Endothelial cell (in vitro differentiated cells): ENCODE results near the gene STK32C. TPM values are rescaled to one million over a fixed set of nuclear protein-coding genes. Genes with fewer than 3 reads are reported as not detected.

Experiments used
- DNase-seq: peaks from one replicate; pipeline ENCODE4 v3.0.0; 2021; ENCODE audit warnings: low spot score
- H3K27ac Mint-ChIP-seq: one replicate; pipeline ENCODE4 v1.8.0; 2021; ENCODE audit warnings: mixed read lengths, inconsistent platforms; ENCODE audit not compliant: unreplicated experiment
- H3K27me3 Mint-ChIP-seq: one replicate; pipeline ENCODE4 v1.8.0; 2021; ENCODE audit warnings: mild to moderate bottlenecking, moderate library complexity, mixed read lengths, inconsistent platforms; ENCODE audit not compliant: unreplicated experiment
- H3K36me3 Mint-ChIP-seq: one replicate; pipeline ENCODE4 v1.8.0; 2021; ENCODE audit warnings: mild to moderate bottlenecking, low read depth, mixed read lengths, inconsistent platforms; ENCODE audit not compliant: unreplicated experiment
- H3K4me1 Mint-ChIP-seq: one replicate; pipeline ENCODE4 v1.8.0; 2021; ENCODE audit warnings: mild to moderate bottlenecking, mixed read lengths, inconsistent platforms; ENCODE audit not compliant: unreplicated experiment
- H3K4me3 Mint-ChIP-seq: one replicate; pipeline ENCODE4 v1.8.0; 2021; ENCODE audit warnings: mild to moderate bottlenecking, mixed read lengths, inconsistent platforms; ENCODE audit not compliant: unreplicated experiment
- H3K9me3 Mint-ChIP-seq: one replicate; pipeline ENCODE4 v1.8.0; 2021; ENCODE audit warnings: mixed read lengths, inconsistent platforms; ENCODE audit not compliant: unreplicated experiment
- CTCF ChIP-seq: fragments of 200-600 bp; sonication (generic); IDR thresholded peaks from one replicate; pipeline ENCODE4 v1.5.0; 2021; ENCODE audit warnings: antibody characterized with exemption; ENCODE audit not compliant: unreplicated experiment
- total RNA-seq: library from RNA; stranded (reverse); fragmentation: NEBNext Ultra II Directional; extraction: Animal tissue kit (Norgen Biotek cat#: 25700); gene quantifications from one replicate; pipeline ENCODE4 v1.2.1, GENCODE V29; 2021; ENCODE audit not compliant: unreplicated experiment

Gene STK32C
- total RNA-seq, 1 donor from 2014 or later = 12.6 TPM

- H3K27me3 Mint-ChIP-seq = peaks cover 10% of the 10 kb centered on the region
- H3K36me3 Mint-ChIP-seq = peaks cover 13% of the 10 kb centered on the region
- H3K27ac Mint-ChIP-seq = no peak overlapping the region
- no peak for TF ChIP-seq CTCF
- no peaks in the 10 kb centered on the region for H3K9me3 Mint-ChIP-seq
- peaks cover 27% of the 10 kb centered on the region for H3K4me1 Mint-ChIP-seq
- H3K4me3 Mint-ChIP-seq = no peak overlapping the region
- DNase-seq = no peak
Observed at GRCh38 chr10:132336064-132336746, 28.5 kb upstream of the STK32C start.

GRCh38 chr10:132335189-132336063 is 27.7 kb upstream of the STK32C start:
- Mint-ChIP-seq H3K27me3 (peaks cover 12% of the 10 kb centered on the region), H3K9me3 (no peaks in the 10 kb centered on the region), H3K36me3 (peaks cover 13% of the 10 kb centered on the region), H3K27ac (no peak overlapping the region), H3K4me1 (peaks cover 29% of the 10 kb centered on the region), H3K4me3 (no peak overlapping the region)
- no peak for TF ChIP-seq CTCF
- no peak for DNase-seq

GRCh38 chr10:132334631-132335188 is 27.0 kb upstream of the STK32C start:
- Mint-ChIP-seq H3K27me3 (peaks cover 12% of the 10 kb centered on the region), H3K9me3 (no peaks in the 10 kb centered on the region), H3K4me3 (no peak overlapping the region), H3K27ac (no peak overlapping the region), H3K36me3 (peaks cover 18% of the 10 kb centered on the region), H3K4me1 (peaks cover 36% of the 10 kb centered on the region)
- DNase-seq = no peak
- TF ChIP-seq CTCF = no peak

GRCh38 chr10:132333386-132333785 is 25.6 kb upstream of the STK32C start:
- no peak for TF ChIP-seq CTCF
- peaks cover 12% of the 10 kb centered on the region for H3K27me3 Mint-ChIP-seq
- peak overlapping the region; percentile 93 for H3K4me3 Mint-ChIP-seq

More at GRCh38 chr10:132333386-132333785, 25.6 kb upstream of the STK32C start:
- no peak overlapping the region for H3K27ac Mint-ChIP-seq
- no peak for DNase-seq
- H3K4me1 Mint-ChIP-seq = peaks cover 40% of the 10 kb centered on the region
- H3K9me3 Mint-ChIP-seq = no peaks in the 10 kb centered on the region
- peaks cover 18% of the 10 kb centered on the region for H3K36me3 Mint-ChIP-seq
